Ishikawa (cell line): ENCODE data around the gene FOXN1.

ENCODE experiments used
- EGR1 ChIP-seq: IDR thresholded peaks from 2 replicates; pipeline ENCODE4 v1.6.1; 2012
- EP300 ChIP-seq: IDR thresholded peaks from 2 replicates; pipeline ENCODE4 v1.6.1; 2012; ENCODE audit warnings: borderline replicate concordance
- RAD21 ChIP-seq: IDR thresholded peaks from 2 replicates; pipeline ENCODE4 v1.6.1; 2012; ENCODE audit warnings: low read depth
- TAF1 ChIP-seq: IDR thresholded peaks from 2 replicates; pipeline ENCODE4 v1.6.1; 2012; ENCODE audit warnings: low read depth, mild to moderate bottlenecking
- TCF12 ChIP-seq: IDR thresholded peaks from 2 replicates; pipeline ENCODE4 v1.6.1; 2012; ENCODE audit warnings: low read depth

DNA sequence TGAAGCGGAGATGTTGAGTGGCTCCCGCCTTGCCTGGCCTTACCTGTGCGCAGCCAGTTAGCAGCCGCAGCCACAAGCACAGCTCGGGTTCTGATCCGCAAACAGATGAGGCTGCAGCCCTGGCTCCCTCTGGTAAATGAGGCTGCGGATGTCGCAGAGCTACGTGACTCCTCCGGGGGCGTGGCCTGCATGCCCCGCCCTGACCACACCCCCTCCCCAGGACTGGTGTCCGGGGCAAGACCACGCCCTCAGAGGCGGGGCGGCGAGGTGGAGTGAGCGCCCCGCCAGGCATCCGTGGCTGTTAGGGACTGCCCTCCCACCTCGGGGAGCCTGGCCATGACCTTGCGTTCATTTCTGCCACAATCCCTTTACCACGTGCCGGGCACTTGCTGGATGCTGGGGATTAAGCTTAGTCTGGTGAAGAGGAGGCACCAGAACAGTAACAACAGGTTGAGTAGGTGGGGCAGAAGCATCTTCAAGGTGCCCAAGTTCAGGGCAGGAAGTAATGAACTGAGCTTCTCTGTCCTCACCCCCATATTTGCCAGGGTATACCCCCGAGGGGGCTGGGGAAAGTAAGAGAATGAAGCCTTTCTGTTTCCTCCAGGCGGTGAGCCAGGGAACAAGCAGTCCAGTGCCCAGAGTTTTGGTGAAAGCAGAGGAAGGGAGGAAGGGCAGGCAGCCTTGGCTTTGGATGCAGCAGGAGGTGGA, 70.8 kb downstream of the FOXN1 start, which contains the start of gene ALDOC:
- TF ChIP-seq EP300, result no peak
- no peak for TF ChIP-seq RAD21
- TF ChIP-seq TAF1, result 0 out of 2 replicates have a peak, but pooled peaks have one; percentile 13
- no peak for TF ChIP-seq TCF12
- no peak for TF ChIP-seq EGR1
